ENCODE data around the gene SRSF2.

- TF ChIP-seq CTCF (IDR thresholded peaks at IDR 0.05) (no peak), MAX (IDR thresholded peaks at IDR 0.05) (no peak), POLR2A (IDR thresholded peaks at IDR 0.05; ENCODE audit: low read length) (no peak), HMGXB4 (CRISPR knock-in tag; IDR thresholded peaks at IDR 0.05; ENCODE audit: borderline replicate concordance) (no peak), E2F6 (IDR thresholded peaks at IDR 0.05; ENCODE audit: borderline replicate concordance, low read depth) (no peak)
These were observed 21.4 kb upstream of the SRSF2 start for GRCh38 chr17:76758570-76758969.
